HG03457 (cell line): ENCODE results near the gene HTR3B.
"Not testable (repeated sequence)": the region's sequence is repeated elsewhere in the genome, so short reads cannot be mapped to it uniquely, and the experiment has no call there.

ENCODE experiments used
- ATAC-seq: cut with Tn5 transposase; IDR thresholded peaks from one replicate; pipeline ENCODE4 v1.9.1; 2021; ENCODE audit warnings: moderate number of reproducible peaks; ENCODE audit not compliant: unreplicated experiment

HTR3B gene

GRCh38 chr11:113881856-113882255 lies 22.7 kb upstream of the HTR3B start:
- no peak for ATAC-seq

DNA sequence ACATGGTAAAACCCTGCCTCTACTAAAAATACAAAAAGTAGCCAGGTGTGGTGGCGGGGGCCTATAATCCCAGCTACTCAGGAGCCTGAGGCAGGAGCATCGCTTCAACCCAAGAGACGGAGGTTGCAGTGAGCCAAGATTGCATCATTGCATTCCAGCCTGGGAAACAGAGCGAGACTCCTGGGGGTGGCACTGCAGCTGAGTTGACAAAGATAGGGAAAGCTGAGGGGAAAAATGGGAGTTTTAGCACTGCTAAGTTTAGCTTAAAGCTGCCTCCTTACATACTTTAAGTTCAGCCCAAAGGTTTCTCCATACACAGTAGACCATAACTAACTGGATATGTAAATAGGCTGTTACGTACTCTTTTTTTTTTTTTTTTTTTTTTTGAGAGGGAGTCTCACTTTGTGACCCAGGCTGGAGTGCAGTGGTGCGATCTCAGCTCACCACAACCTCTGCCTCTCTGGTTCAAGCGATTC lies 20.2 kb upstream of the HTR3B start:
- no peak for ATAC-seq

DNA sequence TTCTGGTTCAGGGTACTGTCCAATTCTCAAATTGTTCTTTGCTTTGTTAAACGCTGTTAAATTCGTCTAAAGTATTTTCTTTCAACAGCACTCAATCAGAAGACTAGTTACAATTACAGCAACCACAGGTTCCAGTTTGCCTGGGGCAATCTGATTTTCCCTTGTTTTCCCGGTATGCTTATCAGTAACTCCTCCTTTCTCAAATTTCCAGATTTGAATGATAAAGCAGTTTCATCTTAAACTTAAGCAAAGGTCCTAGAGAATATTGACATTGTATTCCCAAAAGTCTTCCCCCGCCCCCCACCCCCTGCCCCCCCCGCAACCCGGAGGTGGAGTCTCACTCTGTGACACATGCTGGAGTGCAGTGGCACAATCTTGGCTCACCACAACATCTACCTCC lies 18.7 kb upstream of the HTR3B start:
- ATAC-seq = no peak

DNA sequence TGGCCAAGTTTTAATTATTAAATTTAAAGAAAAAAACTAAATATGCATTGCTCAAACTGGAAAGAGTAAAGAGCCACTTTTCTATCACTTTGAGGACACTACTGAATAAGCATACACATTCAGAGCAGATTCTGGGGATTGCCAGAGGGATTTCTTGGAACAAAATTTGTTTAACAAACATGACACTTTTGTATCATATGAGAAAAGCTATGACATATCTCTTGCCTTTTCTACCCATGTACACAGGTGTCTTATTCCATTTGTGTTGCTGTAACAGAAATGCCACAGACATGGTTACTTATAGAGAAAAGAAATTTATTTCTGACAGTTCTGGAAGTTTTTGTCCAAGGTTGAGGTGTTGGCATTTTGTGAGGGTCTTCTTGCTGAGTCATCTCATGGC lies 15.7 kb upstream of the HTR3B start:
- no peak for ATAC-seq

- ATAC-seq = no peak
These were observed 10.1 kb upstream of the HTR3B start for GRCh38 chr11:113894421-113894996.

DNA sequence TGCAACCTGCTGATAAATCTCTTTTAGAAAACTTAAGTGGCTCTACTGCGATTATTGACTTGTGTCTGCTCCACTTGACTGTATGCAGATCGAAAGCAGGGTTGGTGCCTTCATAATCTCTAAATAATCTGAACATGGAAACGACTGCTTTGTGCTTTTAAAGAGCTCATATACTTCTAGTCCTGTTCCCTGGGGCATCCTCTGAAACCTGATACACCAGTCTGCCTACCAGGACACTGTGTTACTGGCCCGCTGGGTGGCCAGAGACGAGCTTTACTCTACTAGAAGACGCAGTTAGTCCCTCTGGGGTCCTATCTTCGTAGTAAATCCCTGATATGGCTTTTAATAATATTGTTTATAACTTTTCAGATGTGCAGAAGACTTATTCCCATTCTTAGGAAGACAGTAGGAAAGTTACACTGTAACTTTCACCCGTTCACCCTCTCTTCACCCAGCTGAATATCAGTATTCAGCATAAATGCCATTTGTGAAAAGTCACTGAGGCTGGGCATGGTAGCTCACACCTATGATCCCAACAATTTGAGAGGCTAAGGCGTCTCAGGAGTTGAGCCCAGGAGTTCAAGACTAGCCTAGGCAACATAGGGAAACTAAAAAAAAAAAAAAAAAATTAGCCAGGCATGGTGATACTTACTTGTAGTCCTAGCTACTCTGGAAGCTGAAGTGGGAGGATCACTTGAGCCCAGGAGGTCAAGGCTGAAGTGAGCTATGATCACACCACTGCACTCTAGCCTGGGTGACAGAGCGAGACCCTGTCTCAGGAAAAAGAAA lies 9.0 kb upstream of the HTR3B start:
- ATAC-seq = no peak

DNA sequence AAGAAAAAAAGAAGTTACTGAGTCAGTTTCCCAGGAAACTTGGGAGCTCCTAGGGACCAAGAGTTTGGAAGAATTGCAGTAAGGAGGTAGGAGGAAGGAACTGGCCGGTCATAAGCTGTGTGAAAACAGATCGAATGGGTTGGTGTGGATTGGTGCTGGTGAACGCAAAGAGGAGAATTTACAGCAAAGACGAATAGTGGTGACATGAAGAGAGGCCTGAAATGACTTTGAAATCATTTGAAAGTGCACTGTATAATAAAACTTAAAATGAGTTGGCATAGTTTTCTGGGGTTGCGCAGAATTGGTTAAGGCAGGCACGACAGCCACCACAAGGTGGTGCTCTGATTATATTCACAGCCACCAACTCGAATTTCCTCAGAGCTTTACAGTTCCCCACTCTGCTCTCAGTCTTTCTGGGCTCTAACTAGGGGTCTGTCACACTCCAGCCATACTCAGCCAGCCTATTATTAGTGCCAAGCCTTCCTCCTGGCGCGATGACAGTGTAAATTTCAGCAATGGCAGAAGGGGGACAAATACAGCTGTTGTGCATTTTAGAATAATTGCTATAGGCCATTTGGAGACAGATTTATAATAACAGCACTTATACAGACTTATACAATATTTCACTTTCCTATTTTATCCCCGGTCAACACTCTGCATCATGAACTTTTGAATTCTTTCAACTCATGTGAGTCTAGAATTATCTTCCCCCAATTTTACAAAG lies 8.3 kb upstream of the HTR3B start:
- no peak for ATAC-seq

DNA sequence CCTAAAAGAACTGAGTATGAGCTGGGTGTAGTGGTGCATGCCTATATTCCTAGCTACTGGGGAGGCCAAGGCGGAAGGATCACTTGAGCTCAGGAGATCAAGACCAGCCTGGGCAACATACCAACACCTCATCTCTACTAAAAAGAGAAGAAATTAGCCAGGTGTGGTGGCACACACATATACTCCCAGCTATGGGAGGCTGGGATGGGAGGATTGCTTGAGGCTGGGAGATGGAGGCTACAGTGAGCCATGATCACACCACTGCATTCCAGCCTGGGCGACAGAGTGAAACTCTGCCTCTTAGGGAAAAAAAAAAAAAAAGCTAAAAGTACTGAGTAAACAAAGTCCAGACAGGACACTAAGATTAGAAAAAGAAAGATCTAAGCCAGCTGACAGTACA lies 3.5 kb upstream of the HTR3B start:
- ATAC-seq = no peak

- no peak for ATAC-seq
These were observed 1.4 kb downstream of the HTR3B start for GRCh38 chr11:113906038-113906437.

DNA sequence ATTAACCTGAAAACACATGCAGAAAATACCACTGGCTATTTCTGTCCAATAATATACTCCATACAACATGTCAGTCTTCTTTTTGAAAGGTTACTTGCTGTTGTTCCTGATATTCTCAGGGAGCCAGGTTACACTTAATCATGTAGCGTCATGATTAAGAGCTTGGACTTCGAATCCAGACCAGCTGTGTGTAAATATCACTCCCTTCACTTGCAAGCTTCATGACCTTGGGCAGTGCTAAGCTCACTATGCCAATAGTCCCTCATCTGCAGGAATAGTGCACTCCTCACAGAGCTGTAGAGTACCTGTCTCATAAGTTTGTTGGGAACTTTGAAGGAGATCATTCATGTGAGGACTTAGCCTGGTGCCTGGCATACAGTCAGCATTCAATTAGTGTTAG lies 1.9 kb downstream of the HTR3B start:
- no peak for ATAC-seq

DNA sequence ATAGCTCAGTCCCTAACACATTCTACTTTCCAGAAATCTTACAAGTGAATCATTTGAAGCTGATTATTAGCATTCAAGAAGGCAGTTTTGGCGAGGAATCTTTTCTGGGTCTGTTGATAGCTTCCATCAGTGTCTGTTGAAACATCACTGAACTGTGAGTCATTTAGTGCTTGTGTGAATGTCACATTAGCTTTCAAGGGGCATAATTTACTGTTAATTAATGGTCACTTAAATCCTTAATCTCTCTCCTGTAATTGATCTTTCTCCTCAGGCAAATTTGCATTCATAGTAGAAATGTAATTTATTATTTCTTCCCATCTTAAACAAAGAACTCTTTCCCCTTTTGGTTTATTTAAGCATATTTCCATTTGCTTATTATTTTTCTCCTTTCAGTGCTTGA lies 2.6 kb downstream of the HTR3B start:
- no peak for ATAC-seq

- no peak for ATAC-seq
These were observed 3.1 kb downstream of the HTR3B start for GRCh38 chr11:113907681-113908080.

GRCh38 chr11:113908098-113908497 lies 3.5 kb downstream of the HTR3B start:
- ATAC-seq = no peak

DNA sequence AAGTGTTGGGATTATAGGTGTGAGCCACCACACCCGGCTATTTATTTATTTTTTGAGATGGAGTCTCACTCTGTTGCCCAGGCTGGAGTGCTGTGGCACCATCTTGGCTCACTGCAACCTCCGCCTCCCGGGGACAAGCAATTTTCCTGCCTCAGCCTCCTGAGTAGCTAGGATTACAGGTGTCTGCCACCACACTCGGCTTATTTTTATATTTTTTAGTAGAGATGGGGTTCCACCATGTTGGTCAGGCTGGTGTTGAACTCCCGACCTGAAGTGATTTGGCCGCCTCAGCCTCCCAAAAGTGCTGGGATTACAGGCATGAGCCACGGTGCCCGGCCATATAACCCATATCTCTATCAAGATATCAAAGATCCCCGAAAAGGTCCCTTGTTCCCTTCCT lies 6.9 kb downstream of the HTR3B start:
- ATAC-seq = not testable (repeated sequence)

DNA sequence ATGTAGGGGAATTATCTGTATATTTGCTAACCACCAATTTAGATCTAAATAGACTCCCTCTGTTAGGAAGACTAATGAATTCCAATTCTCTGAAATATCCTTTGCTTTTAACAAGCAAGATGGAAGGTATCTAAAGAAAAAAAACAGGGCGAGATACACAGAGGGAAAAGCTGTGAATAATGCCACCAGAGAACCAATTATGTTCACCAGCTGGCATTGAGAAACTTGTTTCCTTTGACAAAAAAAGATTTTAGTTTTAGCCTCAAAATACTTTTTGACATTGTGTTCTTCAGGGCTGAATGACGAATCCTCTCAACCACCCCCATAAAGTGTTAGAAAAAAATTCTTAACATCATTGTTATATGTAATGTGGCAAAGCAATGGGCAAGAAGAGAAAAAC lies 19.0 kb downstream of the HTR3B start:
- no peak for ATAC-seq

GRCh38 chr11:113926273-113927197 lies 21.9 kb downstream of the HTR3B start:
- ATAC-seq = no peak

- ATAC-seq = no peak
These were observed 23.7 kb downstream of the HTR3B start for GRCh38 chr11:113928311-113928710.

GRCh38 chr11:113932788-113933187 lies 28.2 kb downstream of the HTR3B start:
- ATAC-seq = no peak

DNA sequence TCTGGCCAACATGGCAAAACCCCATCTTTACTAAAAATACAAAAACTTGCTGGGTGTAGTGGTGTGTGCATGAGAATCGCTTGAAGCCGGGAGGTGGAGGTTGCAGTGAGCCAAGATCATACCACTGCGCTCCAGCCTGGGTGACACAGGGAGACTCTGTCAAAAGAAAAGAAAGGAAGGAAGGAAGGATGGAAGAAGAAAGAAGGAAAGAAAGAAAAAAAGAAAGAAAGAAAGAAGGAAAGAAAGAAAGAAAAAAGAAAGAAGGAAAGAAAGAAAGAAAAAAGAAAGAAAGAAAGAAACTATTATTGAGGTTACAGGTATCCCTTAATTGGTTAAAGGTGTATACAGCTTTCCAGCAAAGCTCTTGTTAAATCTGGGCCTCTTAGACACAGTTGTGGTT lies 29.6 kb downstream of the HTR3B start:
- ATAC-seq = not testable (repeated sequence)

GRCh38 chr11:113934761-113935160 lies 30.2 kb downstream of the HTR3B start:
- ATAC-seq = no peak

- no peak for ATAC-seq
These were observed 31.3 kb downstream of the HTR3B start for GRCh38 chr11:113935858-113936257.
